H1 (cell line): Measurements from ENCODE around the gene ZNF750. TPM values are rescaled to one million over a fixed set of nuclear protein-coding genes. Genes with fewer than 3 reads are reported as not detected.

Experiments used
- CTCF ChIA-PET: fragments of 300-600 bp; sonication (Branson Sonifier 250); formaldehyde crosslinking; loops from one replicate; lab custom pipeline; 2021; ENCODE audit not compliant: partially characterized antibody; lab: Charles Lee
- POLR2A ChIA-PET: fragments of 300-600 bp; sonication (Branson Sonifier 250); formaldehyde crosslinking; loops from one replicate; lab custom pipeline; 2021; ENCODE audit warnings: inconsistent platforms; ENCODE audit not compliant: partially characterized antibody; lab: Charles Lee
- DNase-seq, 2 experiments: peaks; one replicate each; pipeline versions ENCODE4 v3.0.0 to v3.0.0-alpha.2; 2010 to 2022; ENCODE audit warnings: low spot score in 2 of 2, low read depth in 1 of 2, mixed read lengths in 1 of 2
- FAIRE-seq: peaks from 2 replicates; lab custom pipeline; 2011; peaks lifted over from hg19 to GRCh38; lab: Jason Lieb, UNC
- H2AFZ ChIP-seq: 2 replicates; pipeline ENCODE4 v1.8.1; 2012; ENCODE audit warnings: low read length, inconsistent platforms
- H2AK5ac ChIP-seq: 2 replicates; pipeline ENCODE4 v1.6.1; 2013; ENCODE audit warnings: low read depth, low read length
- H2BK120ac ChIP-seq: replicated peaks from 2 replicates; pipeline ENCODE3; 2013; ENCODE audit warnings: low read depth, low read length, inconsistent platforms
- H2BK12ac ChIP-seq: 2 replicates; pipeline ENCODE4 v1.6.1; 2013; ENCODE audit warnings: low read depth, low read length
- H2BK15ac ChIP-seq: 2 replicates; pipeline ENCODE4 v1.6.1; 2013; ENCODE audit warnings: low read length
- H2BK20ac ChIP-seq: 2 replicates; pipeline ENCODE4 v1.6.1; 2013; ENCODE audit warnings: low read length
- H2BK5ac ChIP-seq: 2 replicates; pipeline ENCODE4 v1.6.1; 2013; ENCODE audit warnings: low read depth, low read length
- H3K14ac ChIP-seq: 2 replicates; pipeline ENCODE4 v1.6.1; 2013; ENCODE audit warnings: inconsistent platforms; ENCODE audit not compliant: insufficient read length
- H3K18ac ChIP-seq: 2 replicates; pipeline ENCODE4 v1.6.1; 2013; ENCODE audit warnings: low read length; ENCODE audit errors: extremely low read depth
- H3K23ac ChIP-seq: 2 replicates; pipeline ENCODE4 v1.6.1; 2013; ENCODE audit warnings: inconsistent platforms; ENCODE audit not compliant: insufficient read length
- H3K23me2 ChIP-seq: 2 replicates; pipeline ENCODE4 v1.6.1; 2013; ENCODE audit warnings: low read depth, low read length
- H3K27ac ChIP-seq: 2 replicates; pipeline ENCODE4 v1.6.1; 2011; ENCODE audit warnings: low read depth, low read length, inconsistent platforms
- H3K27me3 ChIP-seq, 4 experiments: replicated peaks in 1 of 4; 1 replicate in 1 of 4; 2 replicates in 3 of 4; pipeline versions ENCODE4 v1.6.1 to v1.8.1; 2011 to 2013; ENCODE audit warnings: low read length in 3 of 4, mild to moderate bottlenecking in 3 of 4, inconsistent platforms in 2 of 4, mixed read lengths in 2 of 4, moderate library complexity in 1 of 4; ENCODE audit not compliant: control insufficient read depth in 3 of 4, insufficient read depth in 3 of 4; ENCODE audit errors: extremely low read depth in 1 of 4
- H3K36me3 ChIP-seq, 4 experiments: 2 replicates each; pipeline versions ENCODE4 v1.6.1 to v1.8.1; 2011 to 2013; ENCODE audit warnings: mild to moderate bottlenecking in 4 of 4, low read length in 3 of 4, moderate library complexity in 2 of 4, control low read depth in 1 of 4, inconsistent platforms in 1 of 4; ENCODE audit not compliant: insufficient read depth in 4 of 4, control insufficient read depth in 2 of 4
- H3K4ac ChIP-seq: replicated peaks from 2 replicates; pipeline ENCODE3; 2013; ENCODE audit warnings: low read length, low read depth, mixed read lengths, inconsistent platforms; ENCODE audit not compliant: insufficient read length
- H3K4me1 ChIP-seq, 4 experiments: replicated peaks in 1 of 4; 1 replicate in 1 of 4; 2 replicates in 3 of 4; pipeline versions ENCODE4 v1.6.1 to v1.8.1; 2011 to 2013; ENCODE audit warnings: low read length in 3 of 4, inconsistent platforms in 2 of 4, mixed read lengths in 1 of 4; ENCODE audit not compliant: insufficient read depth in 4 of 4, control insufficient read depth in 3 of 4
- H3K4me2 ChIP-seq, 2 experiments: 2 replicates each; pipeline versions ENCODE4 v1.6.1 to v1.8.1; 2011 to 2013; ENCODE audit warnings: low read depth in 2 of 2, low read length in 2 of 2, control low read depth in 1 of 2, inconsistent platforms in 1 of 2, mild to moderate bottlenecking in 1 of 2; ENCODE audit not compliant: insufficient read depth in 1 of 2
- H3K4me3 ChIP-seq, 4 experiments: fragments of 200-600, 300-600 bp in 1 of 4; sonication (generic), shearing (Covaris generic), sonication (Bioruptor Twin) in 1 of 4; 2 replicates each; pipeline versions ENCODE4 v1.5.1 to v1.8.1; 2011 to 2016; ENCODE audit warnings: low read length in 4 of 4, low read depth in 3 of 4, control low read depth in 2 of 4, inconsistent platforms in 2 of 4, mild to moderate bottlenecking in 2 of 4, mixed read lengths in 1 of 4, moderate library complexity in 1 of 4; ENCODE audit not compliant: insufficient read depth in 2 of 4; ENCODE audit errors: extremely low read depth in 1 of 4
- H3K56ac ChIP-seq: replicated peaks from 2 replicates; pipeline ENCODE3; 2013; ENCODE audit warnings: low read depth, mild to moderate bottlenecking, mixed read lengths, low read length, inconsistent platforms; ENCODE audit not compliant: insufficient read length
- H3K79me1 ChIP-seq: 2 replicates; pipeline ENCODE4 v1.6.1; 2013; ENCODE audit warnings: low read depth, low read length, control low read depth
- H3K79me2 ChIP-seq, 2 experiments: 2 replicates each; pipeline versions ENCODE4 v1.6.1 to v1.8.1; 2012 to 2013; ENCODE audit warnings: low read length in 2 of 2, mild to moderate bottlenecking in 2 of 2, inconsistent platforms in 1 of 2; ENCODE audit not compliant: insufficient read depth in 2 of 2, control insufficient read depth in 1 of 2
- H3K9ac ChIP-seq, 4 experiments: replicated peaks in 1 of 4; 1 replicate in 1 of 4; 2 replicates in 3 of 4; pipeline versions ENCODE4 v1.6.1 to v1.8.1; 2011 to 2013; ENCODE audit warnings: low read depth in 3 of 4, low read length in 3 of 4, control low read depth in 2 of 4, mild to moderate bottlenecking in 2 of 4, moderate library complexity in 2 of 4, inconsistent platforms in 1 of 4; ENCODE audit errors: extremely low read depth in 1 of 4
- H3K9me3 ChIP-seq, 2 experiments: 2 replicates each; pipeline versions ENCODE4 v1.6.1 to v1.8.1; 2012 to 2013; ENCODE audit warnings: mild to moderate bottlenecking in 2 of 2, moderate library complexity in 2 of 2, control low read depth in 1 of 2, inconsistent platforms in 1 of 2, low read depth in 1 of 2, low read length in 1 of 2, mixed read lengths in 1 of 2; ENCODE audit not compliant: insufficient read depth in 2 of 2
- H4K20me1 ChIP-seq, 2 experiments: replicated peaks in 1 of 2; 2 replicates each; pipeline versions ENCODE3 to v1.8.1; 2011 to 2013; ENCODE audit warnings: inconsistent platforms in 2 of 2, low read length in 2 of 2, mild to moderate bottlenecking in 1 of 2; ENCODE audit not compliant: insufficient read depth in 2 of 2, control insufficient read depth in 1 of 2
- H4K5ac ChIP-seq: 2 replicates; pipeline ENCODE4 v1.6.1; 2013; ENCODE audit warnings: low read length, low read depth, mixed read lengths, inconsistent platforms; ENCODE audit not compliant: insufficient read length
- H4K8ac ChIP-seq: 2 replicates; pipeline ENCODE4 v1.8.0; 2013; ENCODE audit warnings: mild to moderate bottlenecking, moderate library complexity, low read length, inconsistent platforms; ENCODE audit not compliant: insufficient read depth; ENCODE audit errors: extremely low read depth
- H4K91ac ChIP-seq: replicated peaks from 2 replicates; pipeline ENCODE3; 2013; ENCODE audit warnings: low read length, mixed read lengths, inconsistent platforms; ENCODE audit not compliant: insufficient read length
- ASH2L ChIP-seq: fragments of 200-600, 300-600 bp; sonication (generic); IDR thresholded peaks from one replicate; pipeline ENCODE4 v1.7.1; 2017; ENCODE audit warnings: low read length
- CTBP2 ChIP-seq: IDR thresholded peaks from 2 replicates; pipeline ENCODE4 v1.7.0; 2011; ENCODE audit warnings: borderline replicate concordance, mild to moderate bottlenecking, moderate library complexity, mixed read lengths, low read length; ENCODE audit not compliant: insufficient read depth, insufficient read length
- KDM1A ChIP-seq: fragments of 200-600, 300-600 bp; sonication (generic); IDR thresholded peaks from 2 replicates; pipeline ENCODE4 v1.7.1; 2016; ENCODE audit warnings: mild to moderate bottlenecking, low read length, borderline replicate concordance
- SAP30 ChIP-seq: fragments of 300-600 bp; sonication (generic); IDR thresholded peaks from 2 replicates; pipeline ENCODE4 v1.7.1; 2012; ENCODE audit warnings: low read length, moderate library complexity, mild to moderate bottlenecking, inconsistent platforms; ENCODE audit not compliant: insufficient read depth, insufficient replicate concordance
- WGBS, 2 experiments: shearing (Covaris generic) in 1 of 2; methylation state at CpG; one replicate each; pipeline versions ENCODE4 v1.1.6 to v1.1.7; 2013 to 2015; ENCODE audit warnings: low lambda C conversion rate in 2 of 2, mixed read lengths in 2 of 2, inconsistent platforms in 1 of 2, low coverage in 1 of 2, missing lambda C conversion rate in 1 of 2; ENCODE audit not compliant: insufficient replicate concordance in 2 of 2, insufficient coverage in 1 of 2, insufficient read length in 1 of 2; ENCODE audit errors: extremely low coverage in 1 of 2, missing lambda C conversion rate in 1 of 2; 5-methylcytosine and 5-hydroxymethylcytosine counted together
- polyA plus RNA-seq, 7 experiments: library from polyadenylated mRNA; depleted of rRNA in 3 of 7; stranded (reverse) in 5 of 7; unstranded in 2 of 7; fragments of >200 nt in 5 of 7; fragments of 200-250 nt in 2 of 7; gene quantifications; 1 replicate in 5 of 7; 2 replicates in 1 of 7; 4 replicates in 1 of 7; pipeline versions ENCODE4 v1.2.1 to v1.2.3, GENCODE V29; 2011 to 2013; ENCODE audit warnings: missing spikeins in 2 of 7, mixed read lengths in 2 of 7
- total RNA-seq: library from RNA; stranded (reverse); fragmentation: NEBNext Ultra II Directional; extraction: Animal tissue kit (Norgen Biotek cat#: 25700); gene quantifications from 2 replicates; pipeline ENCODE4 v1.2.1, GENCODE V29; 2021
- TF ChIP-seq, protein P1 (sequence below): IDR thresholded peaks from 2 replicates; pipeline ENCODE4 v1.6.1; 2012; ENCODE audit warnings: inconsistent platforms

Gene ZNF750
- total and polyA plus RNA-seq, 2 of the 8 experiments (the other 6 are each of a cell fraction or from before 2014, with no cell fraction given) = not detected

DNA sequence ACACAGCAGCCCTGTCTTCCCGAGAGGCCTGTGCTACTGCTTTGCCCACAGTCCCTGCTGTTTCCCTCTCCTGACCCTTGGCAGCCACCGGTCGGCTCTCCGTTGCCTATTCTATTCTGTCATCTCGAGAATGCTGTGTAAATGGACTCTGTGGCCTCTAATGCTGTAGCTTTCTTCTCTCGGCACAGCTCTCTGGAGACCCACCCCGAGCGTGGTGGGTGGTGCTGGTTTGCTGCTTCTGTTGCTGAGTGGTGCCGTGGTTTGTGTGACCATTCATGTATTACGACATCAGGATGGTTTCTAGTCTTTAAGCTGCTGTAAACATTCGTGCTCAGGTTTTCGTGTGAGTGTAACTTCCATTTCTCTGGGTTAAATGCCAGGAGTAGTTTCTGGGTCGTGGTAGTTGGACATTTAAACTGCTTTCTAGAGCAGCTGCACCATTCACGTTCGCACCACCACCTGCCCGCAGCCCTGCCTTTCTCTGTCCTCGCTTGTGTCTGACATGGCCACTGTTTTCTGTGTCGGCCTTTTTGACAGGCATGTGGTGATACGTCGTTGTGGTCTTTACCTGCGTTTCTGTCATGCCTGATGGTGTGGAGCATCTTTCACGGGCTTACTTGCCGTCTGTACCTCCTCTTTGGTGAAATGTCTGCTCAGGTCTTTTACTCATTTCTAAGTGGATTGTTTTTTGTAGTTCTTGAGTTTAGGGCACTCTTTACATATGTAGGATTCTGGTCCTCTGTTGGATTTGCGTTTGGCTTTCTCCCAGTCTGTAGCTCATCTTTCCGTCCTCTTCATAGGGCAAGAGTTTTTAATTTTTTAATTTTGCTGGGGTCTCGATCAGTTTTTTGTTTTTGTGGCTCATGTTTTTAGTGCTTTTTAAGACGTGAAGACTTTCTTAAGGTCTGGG, 47.7 kb upstream of the ZNF750 start:
- Histone ChIP-seq H4K20me1 (peaks cover 0 to 2% of the 10 kb centered on the region in 2 experiments), H4K91ac (no peak overlapping the region), H2BK120ac (no peak overlapping the region), H3K14ac (no peak overlapping the region), H3K56ac (no peak overlapping the region), H4K5ac (no peak overlapping the region), H3K4me3 (no peak overlapping the region), H3K4ac (no peak overlapping the region), H3K9me3 (no peaks in the 10 kb centered on the region), H2AK5ac (no peak overlapping the region), H3K27ac (no peak overlapping the region), H3K9ac (no peak overlapping the region), H3K79me2 (peaks cover 0 to 9% of the 10 kb centered on the region in 2 experiments; a peak in 1 of 4 replicates), H3K4me2 (no peak overlapping the region), H2BK15ac (no peak overlapping the region), H3K27me3 (no peaks in the 10 kb centered on the region), H3K79me1 (peaks cover 8% of the 10 kb centered on the region), H3K23me2 (no peaks in the 10 kb centered on the region), H3K4me1 (peaks cover 8 to 16% (median 11%) of the 10 kb centered on the region in 4 experiments; a peak in 6 of 7 replicates), H2BK12ac (no peak overlapping the region), H3K18ac (no peak overlapping the region; the same call in 1 of the 2 replicates), H2BK5ac (no peak overlapping the region), H2BK20ac (no peak overlapping the region), H2AFZ (no peak overlapping the region), H3K23ac (no peak overlapping the region), H3K36me3 (peaks cover 0 to 5% (median 2%) of the 10 kb centered on the region in 4 experiments; a peak in 4 of 8 replicates), H4K8ac (peak overlapping the region; percentile 36; the same call in 1 of the 2 replicates)
- ChIA-PET POLR2A (no interaction called here), CTCF (no interaction called here)
- FAIRE-seq = no peak
- no peak for DNase-seq
- TF ChIP-seq CTBP2 (no peak), KDM1A (0 out of 2 replicates have a peak, but pooled peaks have one; percentile 14), SAP30 (no peak), ASH2L (no peak)
- TF ChIP-seq, protein P1, sequence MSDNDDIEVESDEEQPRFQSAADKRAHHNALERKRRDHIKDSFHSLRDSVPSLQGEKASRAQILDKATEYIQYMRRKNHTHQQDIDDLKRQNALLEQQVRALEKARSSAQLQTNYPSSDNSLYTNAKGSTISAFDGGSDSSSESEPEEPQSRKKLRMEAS = no peak
- 87% methylated on average over 27 of the region's 27 CpGs; no CpG with 5 or more reads in 1 of the 2 experiments for WGBS, 2 experiments
